Tibial nerve (tissue), 4 donors: ENCODE results near the gene TCF7L1. TPM values are rescaled to one million over a fixed set of nuclear protein-coding genes. Genes with fewer than 3 reads are reported as not detected.
"Not testable (repeated sequence)": the region's sequence is repeated elsewhere in the genome, so short reads cannot be mapped to it uniquely, and the experiment has no call there.

Experiments used
- DNase-seq, 2 donors: peaks; one replicate each; pipeline ENCODE4 v3.0.0-alpha.2; 2019; ENCODE audit warnings: low spot score in 2 of 2
- H3K27ac ChIP-seq, 4 donors: fragments of 200-600 bp; sonication (generic) in 3 of 4; one replicate each; pipeline ENCODE4 v1.5.1; 2017 to 2019; ENCODE audit warnings: mild to moderate bottlenecking in 1 of 4
- H3K27me3 ChIP-seq, 2 donors: fragments of 200-600 bp; sonication (generic) in 1 of 2; one replicate each; pipeline versions ENCODE4 v1.5.1 to v1.6.0; 2017 to 2019
- H3K36me3 ChIP-seq, 3 donors: fragments of 200-600 bp; sonication (generic); one replicate each; pipeline ENCODE4 v1.5.1; 2018 to 2019
- H3K4me1 ChIP-seq, 4 donors: fragments of 200-600 bp; sonication (generic) in 3 of 4; one replicate each; pipeline ENCODE4 v1.5.1; 2017 to 2019
- H3K4me3 ChIP-seq, 4 donors: fragments of 200-600 bp; sonication (generic) in 3 of 4; one replicate each; pipeline ENCODE4 v1.5.1; 2017 to 2019; ENCODE audit warnings: mild to moderate bottlenecking in 1 of 4, moderate library complexity in 1 of 4
- H3K9me3 ChIP-seq, 4 donors: fragments of 200-600 bp; sonication (generic) in 3 of 4; one replicate each; pipeline ENCODE4 v1.5.1; 2017 to 2019
- EP300 ChIP-seq, 2 donors: sonication (generic); formaldehyde crosslinking; IDR thresholded peaks; one replicate each; pipeline ENCODE4 v1.6.1; 2017; ENCODE audit warnings: antibody characterized with exemption in 2 of 2, mild to moderate bottlenecking in 1 of 2
- POLR2A ChIP-seq, 2 donors: fragments of 450-650 bp; IDR thresholded peaks; one replicate each; pipeline ENCODE4 v1.6.1; 2017; ENCODE audit warnings: antibody characterized with exemption in 2 of 2, mild to moderate bottlenecking in 2 of 2, moderate library complexity in 2 of 2
- WGBS, 2 donors: methylation state at CpG; one replicate each; pipeline ENCODE4 v1.1.5; 2018; 5-methylcytosine and 5-hydroxymethylcytosine counted together
- total RNA-seq, 4 donors: library from RNA; depleted of rRNA; stranded (reverse); fragments of >200 nt; gene quantifications; one replicate each; pipeline ENCODE4 v1.1.0, GENCODE V29; 2016
- TF ChIP-seq, protein P1 (sequence below), 5 experiments: fragments of 200-600 bp in 3 of 5; fragments of 450-650 bp in 2 of 5; sonication (generic) in 3 of 5; IDR thresholded peaks; one replicate each; pipeline ENCODE4 v1.5.1; 2016 to 2019; ENCODE audit warnings: antibody characterized with exemption in 5 of 5, mild to moderate bottlenecking in 3 of 5, moderate library complexity in 2 of 5

The TCF7L1 gene
- total RNA-seq, 4 donors from 2014 or later = 3.7 to 14.1 (median 7.1) TPM

DNA sequence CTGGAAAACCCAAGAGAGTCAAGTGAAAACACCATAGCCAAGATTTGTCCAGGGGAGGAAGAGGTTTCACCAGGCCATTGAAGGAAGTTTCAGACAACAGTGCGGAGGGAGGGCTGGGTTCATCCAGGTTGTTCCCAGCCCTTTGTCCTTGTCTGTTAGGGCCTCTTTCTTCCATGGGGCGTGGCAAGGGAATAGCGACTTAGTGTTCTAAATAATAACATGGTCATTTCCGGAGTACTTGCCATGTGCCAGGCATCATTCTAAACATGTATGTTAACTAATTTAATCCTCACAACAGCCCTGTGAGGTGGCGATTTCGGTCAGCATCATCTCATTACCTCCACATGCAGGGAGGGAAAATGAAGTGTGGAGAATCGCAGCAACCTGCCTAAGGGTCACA lies 77.3 kb downstream of the TCF7L1 start:
- no peak for DNase-seq
- TF ChIP-seq, protein P1, sequence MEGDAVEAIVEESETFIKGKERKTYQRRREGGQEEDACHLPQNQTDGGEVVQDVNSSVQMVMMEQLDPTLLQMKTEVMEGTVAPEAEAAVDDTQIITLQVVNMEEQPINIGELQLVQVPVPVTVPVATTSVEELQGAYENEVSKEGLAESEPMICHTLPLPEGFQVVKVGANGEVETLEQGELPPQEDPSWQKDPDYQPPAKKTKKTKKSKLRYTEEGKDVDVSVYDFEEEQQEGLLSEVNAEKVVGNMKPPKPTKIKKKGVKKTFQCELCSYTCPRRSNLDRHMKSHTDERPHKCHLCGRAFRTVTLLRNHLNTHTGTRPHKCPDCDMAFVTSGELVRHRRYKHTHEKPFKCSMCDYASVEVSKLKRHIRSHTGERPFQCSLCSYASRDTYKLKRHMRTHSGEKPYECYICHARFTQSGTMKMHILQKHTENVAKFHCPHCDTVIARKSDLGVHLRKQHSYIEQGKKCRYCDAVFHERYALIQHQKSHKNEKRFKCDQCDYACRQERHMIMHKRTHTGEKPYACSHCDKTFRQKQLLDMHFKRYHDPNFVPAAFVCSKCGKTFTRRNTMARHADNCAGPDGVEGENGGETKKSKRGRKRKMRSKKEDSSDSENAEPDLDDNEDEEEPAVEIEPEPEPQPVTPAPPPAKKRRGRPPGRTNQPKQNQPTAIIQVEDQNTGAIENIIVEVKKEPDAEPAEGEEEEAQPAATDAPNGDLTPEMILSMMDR (IDR thresholded peaks at IDR 0.05) = no peak
- TF ChIP-seq EP300 (IDR thresholded peaks at IDR 0.05) (no peak), POLR2A (IDR thresholded peaks at IDR 0.05) (no peak)
- no peaks in the 10 kb centered on the region for H3K36me3 ChIP-seq
- no peaks in the 10 kb centered on the region for H3K27me3 ChIP-seq
- H3K4me3 ChIP-seq = no peak overlapping the region
- WGBS, 2 donors = 81 to 90% methylated on average over 7 of the region's 7 CpGs
- H3K4me1 ChIP-seq = peaks cover 0 to 17% (median 8%) of the 10 kb centered on the region in 4 donors
- H3K9me3 ChIP-seq = no peaks in the 10 kb centered on the region
- no peak overlapping the region for H3K27ac ChIP-seq

DNA sequence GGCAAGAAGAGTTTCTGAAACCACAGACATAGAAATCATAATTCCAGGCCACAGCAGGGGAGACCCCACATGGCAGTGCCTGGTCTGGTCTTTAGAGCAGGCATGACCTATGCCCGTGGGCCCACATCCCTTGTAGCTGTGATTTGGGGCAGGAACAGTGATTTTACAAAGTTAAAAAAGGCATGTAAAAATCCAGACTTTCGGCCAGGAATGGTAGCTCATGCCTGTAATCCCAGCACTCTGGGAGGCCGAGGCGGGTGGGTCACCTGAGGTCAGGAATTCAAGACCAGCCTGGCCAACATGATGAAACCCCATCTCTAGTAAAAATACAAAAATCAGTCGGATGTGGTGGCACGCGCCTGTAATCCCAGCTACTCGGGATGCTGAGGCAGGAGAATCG lies 78.4 kb downstream of the TCF7L1 start:
- not testable (repeated sequence) for DNase-seq, H3K4me3 ChIP-seq, H3K27ac ChIP-seq, H3K9me3 ChIP-seq, H3K36me3 ChIP-seq, H3K27me3 ChIP-seq
- peaks cover 0 to 28% (median 12%) of the 10 kb centered on the region in 4 donors for H3K4me1 ChIP-seq
- 89 to 93% methylated on average over 9 of the region's 9 CpGs for WGBS, 2 donors

DNA sequence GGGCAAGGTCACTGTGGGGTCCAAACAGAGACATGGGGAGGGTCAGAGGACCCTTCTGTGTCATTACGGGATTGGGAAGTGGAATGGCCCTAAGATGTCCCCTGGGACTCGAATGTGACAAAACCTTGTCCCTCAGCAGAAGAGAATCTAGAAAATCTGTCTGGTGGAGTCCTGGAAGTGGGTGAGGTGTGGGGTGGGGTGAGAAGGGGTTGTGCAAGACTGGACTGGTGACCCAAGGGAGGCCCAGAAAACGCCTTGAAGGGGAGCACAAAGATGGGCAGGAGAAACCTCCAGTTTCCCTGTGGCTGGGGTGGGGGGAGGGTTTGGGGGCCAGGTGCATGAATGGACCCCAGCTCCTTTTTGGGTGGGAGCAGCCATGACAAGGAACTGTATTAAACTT lies 79.6 kb downstream of the TCF7L1 start:
- TF ChIP-seq EP300 (IDR thresholded peaks at IDR 0.05) (no peak), POLR2A (IDR thresholded peaks at IDR 0.05) (no peak)
- TF ChIP-seq, protein P1 (IDR thresholded peaks at IDR 0.05) = no peak
- H3K27me3 ChIP-seq = no peaks in the 10 kb centered on the region
- no peak for DNase-seq
- peaks cover 0 to 34% (median 15%) of the 10 kb centered on the region in 4 donors for H3K4me1 ChIP-seq
- no peak overlapping the region for H3K27ac ChIP-seq
- H3K36me3 ChIP-seq = no peaks in the 10 kb centered on the region
- 89 to 93% methylated on average over 3 of the region's 3 CpGs for WGBS, 2 donors
- no peak overlapping the region for H3K4me3 ChIP-seq
- no peaks in the 10 kb centered on the region for H3K9me3 ChIP-seq

DNA sequence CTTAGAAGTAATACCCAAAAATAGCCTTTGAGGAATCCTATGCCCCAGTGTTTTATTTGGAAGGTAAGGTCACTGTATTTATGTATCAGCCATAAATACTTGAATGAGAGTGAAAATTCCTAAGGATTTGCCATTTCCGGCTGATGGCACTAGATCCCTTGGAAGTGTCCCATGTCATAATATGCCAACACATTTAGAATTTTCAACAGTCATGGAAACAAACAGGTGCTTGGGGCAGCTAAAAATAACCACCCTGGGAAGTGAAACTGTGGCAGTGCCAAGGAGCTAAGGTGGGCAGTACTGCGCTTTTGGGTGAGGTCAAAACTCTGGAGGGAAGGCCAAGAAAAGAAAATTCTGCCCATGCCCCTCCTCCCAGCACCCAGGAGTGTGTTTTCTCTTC lies 80.2 kb downstream of the TCF7L1 start:
- Histone ChIP-seq H3K9me3 (no peaks in the 10 kb centered on the region), H3K27me3 (no peaks in the 10 kb centered on the region), H3K4me3 (no peak overlapping the region), H3K4me1 (peaks cover 0 to 34% (median 15%) of the 10 kb centered on the region in 4 donors), H3K36me3 (no peaks in the 10 kb centered on the region), H3K27ac (no peak overlapping the region)
- WGBS, 2 donors = 85 to 96% methylated on average over 2 of the region's 2 CpGs
- DNase-seq = no peak
- TF ChIP-seq EP300 (IDR thresholded peaks at IDR 0.05) (no peak), POLR2A (IDR thresholded peaks at IDR 0.05) (no peak)
- TF ChIP-seq, protein P1 (IDR thresholded peaks at IDR 0.05) = no peak

DNA sequence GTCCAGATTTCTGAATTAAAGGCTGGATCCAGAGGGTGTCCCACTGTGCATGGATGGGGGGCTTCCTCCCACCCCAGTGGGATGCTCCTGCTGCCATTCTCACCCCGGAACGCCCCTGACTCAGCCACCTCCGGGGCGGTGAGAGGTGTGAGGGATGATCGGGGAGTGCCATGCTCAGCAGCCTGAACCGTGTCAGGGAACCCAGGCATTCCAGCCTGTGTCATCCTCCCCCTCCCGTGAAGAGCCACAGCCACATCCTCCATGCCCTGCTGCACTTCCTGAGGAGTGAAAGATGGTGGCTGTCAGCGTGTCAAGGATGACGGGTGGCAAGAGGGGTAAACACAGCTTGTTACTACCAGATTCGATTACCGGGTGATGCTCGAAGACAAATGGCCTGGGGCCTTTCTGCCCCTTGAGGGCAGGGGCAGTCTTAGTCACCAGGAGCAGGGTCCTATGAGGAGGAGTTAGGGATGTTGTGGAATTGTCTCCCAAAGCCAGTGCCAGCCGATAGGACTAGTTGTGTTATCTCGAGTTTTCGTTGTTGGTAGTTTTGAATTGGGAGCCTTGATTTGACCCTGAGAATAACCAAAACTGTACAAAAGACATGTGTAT lies 80.8 kb downstream of the TCF7L1 start:
- no peak for TF ChIP-seq EP300 (IDR thresholded peaks at IDR 0.05)
- TF ChIP-seq, protein P1 (IDR thresholded peaks at IDR 0.05) = no peak
- no peak for TF ChIP-seq POLR2A (IDR thresholded peaks at IDR 0.05)
- H3K27me3 ChIP-seq = no peaks in the 10 kb centered on the region
- no peaks in the 10 kb centered on the region for H3K9me3 ChIP-seq
- 79 to 82% methylated on average over 15 of the region's 15 CpGs for WGBS, 2 donors
- H3K4me3 ChIP-seq = no peak overlapping the region
- no peaks in the 10 kb centered on the region for H3K36me3 ChIP-seq
- DNase-seq = no peak
- peaks cover 0 to 34% (median 15%) of the 10 kb centered on the region in 4 donors for H3K4me1 ChIP-seq
- H3K27ac ChIP-seq = no peak overlapping the region
